Astrocyte (in vitro differentiated cells and primary cell): ENCODE results near the gene LRP10. TPM values are rescaled to one million over a fixed set of nuclear protein-coding genes. Genes with fewer than 3 reads are reported as not detected.
"Not testable (repeated sequence)": the region's sequence is repeated elsewhere in the genome, so short reads cannot be mapped to it uniquely, and the experiment has no call there.

Experiments used
- DNase-seq: peaks from one replicate; pipeline ENCODE4 v3.0.0-alpha.2; 2010; ENCODE audit warnings: low read depth
- FAIRE-seq: peaks from 2 replicates; lab custom pipeline; 2011; peaks lifted over from hg19 to GRCh38; lab: Jason Lieb, UNC
- H2AFZ ChIP-seq: 2 replicates; pipeline ENCODE4 v1.6.0; 2012; ENCODE audit warnings: low read depth, low read length, inconsistent platforms
- H3K27ac ChIP-seq: 2 replicates; pipeline ENCODE4 v1.5.1; 2011; ENCODE audit warnings: low read depth, low read length, inconsistent platforms
- H3K27me3 ChIP-seq: 2 replicates; pipeline ENCODE4 v1.6.0; 2011; ENCODE audit warnings: low read length, inconsistent platforms; ENCODE audit not compliant: insufficient read depth
- H3K36me3 ChIP-seq: 2 replicates; pipeline ENCODE4 v1.5.1; 2011; ENCODE audit warnings: low read length, inconsistent platforms; ENCODE audit not compliant: insufficient read depth
- H3K4me1 ChIP-seq: 2 replicates; pipeline ENCODE4 v1.5.1; 2011; ENCODE audit warnings: low read length, inconsistent platforms; ENCODE audit not compliant: insufficient read depth
- H3K4me2 ChIP-seq: 2 replicates; pipeline ENCODE4 v1.6.0; 2012; ENCODE audit warnings: low read length, inconsistent platforms
- H3K4me3 ChIP-seq: 2 replicates; pipeline ENCODE4 v1.5.1; 2011; ENCODE audit warnings: low read depth, mild to moderate bottlenecking, low read length, inconsistent platforms; ENCODE audit not compliant: insufficient read depth
- H3K79me2 ChIP-seq: 2 replicates; pipeline ENCODE4 v1.6.0; 2012; ENCODE audit warnings: mild to moderate bottlenecking, low read length, inconsistent platforms; ENCODE audit not compliant: insufficient read depth
- H3K9ac ChIP-seq: 2 replicates; pipeline ENCODE4 v1.6.0; 2012; ENCODE audit warnings: mild to moderate bottlenecking, low read length, inconsistent platforms
- H3K9me3 ChIP-seq: 2 replicates; pipeline ENCODE4 v1.5.1; 2012; ENCODE audit warnings: low read depth, mild to moderate bottlenecking, low read length, inconsistent platforms; ENCODE audit not compliant: insufficient read depth
- H4K20me1 ChIP-seq: 2 replicates; pipeline ENCODE4 v1.6.0; 2012; ENCODE audit warnings: low read length, inconsistent platforms; ENCODE audit not compliant: insufficient read depth
- H3K27ac Mint-ChIP-seq: one replicate; pipeline ENCODE4 v1.8.0; 2021; ENCODE audit warnings: mild to moderate bottlenecking, mixed read lengths; ENCODE audit not compliant: unreplicated experiment
- H3K27me3 Mint-ChIP-seq: one replicate; pipeline ENCODE4 v1.8.0; 2021; ENCODE audit warnings: low read depth, mixed read lengths; ENCODE audit not compliant: unreplicated experiment
- H3K36me3 Mint-ChIP-seq: one replicate; pipeline ENCODE4 v1.8.0; 2021; ENCODE audit warnings: low read depth, mixed read lengths; ENCODE audit not compliant: unreplicated experiment
- H3K4me1 Mint-ChIP-seq: one replicate; pipeline ENCODE4 v1.8.0; 2021; ENCODE audit warnings: low read depth, mixed read lengths; ENCODE audit not compliant: unreplicated experiment
- H3K4me3 Mint-ChIP-seq: one replicate; pipeline ENCODE4 v1.8.0; 2021; ENCODE audit warnings: mild to moderate bottlenecking, moderate library complexity, mixed read lengths; ENCODE audit not compliant: unreplicated experiment
- H3K9me3 Mint-ChIP-seq: one replicate; pipeline ENCODE4 v1.8.0; 2021; ENCODE audit warnings: mild to moderate bottlenecking, mixed read lengths; ENCODE audit not compliant: unreplicated experiment
- EZH2 ChIP-seq: IDR thresholded peaks from 2 replicates; pipeline ENCODE4 v1.6.1; 2012; ENCODE audit warnings: mild to moderate bottlenecking, low read length, inconsistent platforms; ENCODE audit not compliant: insufficient read depth
- total RNA-seq: library from RNA; stranded (reverse); gene quantifications from 2 replicates; pipeline ENCODE4 v1.2.1, GENCODE V29; 2021
- TF ChIP-seq, protein P1 (sequence below): IDR thresholded peaks from 2 replicates; pipeline ENCODE4 v1.5.1; 2011; ENCODE audit warnings: low read depth, mild to moderate bottlenecking, inconsistent platforms, low read length, moderate library complexity; ENCODE audit not compliant: insufficient read depth

Gene LRP10
- total RNA-seq, 1 donor from 2014 or later: 142 TPM

DNA sequence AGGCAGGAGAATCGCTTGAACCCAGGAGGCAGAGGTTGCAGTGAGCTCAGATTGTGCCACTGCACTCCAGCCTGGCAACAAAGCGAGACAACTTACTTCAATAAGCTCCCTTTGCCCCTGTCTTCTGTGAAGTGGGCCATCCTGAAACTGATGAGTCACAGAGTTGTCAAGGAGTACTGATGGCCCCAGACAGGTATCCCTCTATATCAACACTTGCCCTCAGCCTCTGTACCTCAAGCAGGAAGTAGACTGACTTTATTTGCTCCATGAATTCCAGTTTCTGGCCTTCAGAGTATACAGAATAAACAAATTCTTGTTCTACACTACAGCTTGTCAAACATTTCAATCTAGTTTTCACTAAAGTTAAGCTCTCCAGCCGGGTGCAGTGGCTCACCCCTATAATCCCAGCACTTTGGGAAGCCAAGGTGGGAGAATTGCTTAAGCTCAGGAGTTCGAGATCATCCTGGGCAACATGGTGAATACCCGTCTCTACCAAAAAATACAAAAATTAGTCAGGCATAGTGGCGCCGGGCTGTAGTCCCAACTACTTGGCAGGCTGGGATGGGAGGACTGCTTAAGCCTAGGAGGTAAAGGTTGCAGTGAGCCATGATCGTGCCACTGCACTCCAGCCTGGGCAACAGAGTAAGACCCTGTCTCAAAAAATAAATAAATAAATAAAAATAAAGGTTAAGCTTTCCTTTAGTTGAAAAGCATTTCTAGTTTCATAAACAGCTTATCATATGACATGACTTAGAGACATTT, 16.4 kb upstream of the LRP10 start:
- H3K79me2 ChIP-seq: no peaks in the 10 kb centered on the region
- H3K36me3 ChIP-seq: no peaks in the 10 kb centered on the region
- no peak for TF ChIP-seq EZH2
- TF ChIP-seq, protein P1, sequence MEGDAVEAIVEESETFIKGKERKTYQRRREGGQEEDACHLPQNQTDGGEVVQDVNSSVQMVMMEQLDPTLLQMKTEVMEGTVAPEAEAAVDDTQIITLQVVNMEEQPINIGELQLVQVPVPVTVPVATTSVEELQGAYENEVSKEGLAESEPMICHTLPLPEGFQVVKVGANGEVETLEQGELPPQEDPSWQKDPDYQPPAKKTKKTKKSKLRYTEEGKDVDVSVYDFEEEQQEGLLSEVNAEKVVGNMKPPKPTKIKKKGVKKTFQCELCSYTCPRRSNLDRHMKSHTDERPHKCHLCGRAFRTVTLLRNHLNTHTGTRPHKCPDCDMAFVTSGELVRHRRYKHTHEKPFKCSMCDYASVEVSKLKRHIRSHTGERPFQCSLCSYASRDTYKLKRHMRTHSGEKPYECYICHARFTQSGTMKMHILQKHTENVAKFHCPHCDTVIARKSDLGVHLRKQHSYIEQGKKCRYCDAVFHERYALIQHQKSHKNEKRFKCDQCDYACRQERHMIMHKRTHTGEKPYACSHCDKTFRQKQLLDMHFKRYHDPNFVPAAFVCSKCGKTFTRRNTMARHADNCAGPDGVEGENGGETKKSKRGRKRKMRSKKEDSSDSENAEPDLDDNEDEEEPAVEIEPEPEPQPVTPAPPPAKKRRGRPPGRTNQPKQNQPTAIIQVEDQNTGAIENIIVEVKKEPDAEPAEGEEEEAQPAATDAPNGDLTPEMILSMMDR: no peak
- FAIRE-seq (no peak), DNase-seq (no peak)
- no peaks in the 10 kb centered on the region for H3K36me3 Mint-ChIP-seq
- no peak overlapping the region for H3K4me3 ChIP-seq
- H3K4me1 Mint-ChIP-seq: peaks cover 18% of the 10 kb centered on the region
- H3K9ac ChIP-seq: no peak overlapping the region
- no peaks in the 10 kb centered on the region for H3K27me3 ChIP-seq
- no peaks in the 10 kb centered on the region for H3K27me3 Mint-ChIP-seq
- no peak overlapping the region for H2AFZ ChIP-seq
- no peak overlapping the region for H3K27ac ChIP-seq
- H3K4me2 ChIP-seq: no peak overlapping the region
- H3K9me3 Mint-ChIP-seq: no peaks in the 10 kb centered on the region
- H3K27ac Mint-ChIP-seq: no peak overlapping the region
- H4K20me1 ChIP-seq: no peaks in the 10 kb centered on the region
- H3K4me3 Mint-ChIP-seq: no peak overlapping the region
- H3K9me3 ChIP-seq: peaks cover 3% of the 10 kb centered on the region
- H3K4me1 ChIP-seq: peaks cover 32% of the 10 kb centered on the region

DNA sequence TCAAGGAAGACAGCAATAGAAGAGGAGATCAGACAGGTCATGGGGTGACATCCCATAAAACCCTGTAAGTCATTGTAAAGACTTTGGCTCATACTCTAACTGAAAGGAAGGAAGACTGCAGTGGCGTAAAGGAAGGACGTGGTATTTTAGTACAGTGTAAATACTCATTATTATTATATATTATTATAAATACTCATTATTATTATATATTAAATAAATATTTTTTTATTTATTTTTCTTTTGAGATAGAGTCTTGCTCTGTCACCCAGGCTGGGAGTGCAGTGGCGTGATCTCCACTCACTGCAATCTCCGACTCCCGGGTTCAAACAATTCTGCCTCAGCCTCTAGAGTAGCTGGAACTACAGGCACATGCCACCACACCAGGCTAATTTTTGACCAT, 15.1 kb upstream of the LRP10 start:
- FAIRE-seq (no peak), DNase-seq (no peak)
- H3K27me3 ChIP-seq: no peaks in the 10 kb centered on the region
- H3K9ac ChIP-seq: no peak overlapping the region
- no peaks in the 10 kb centered on the region for H3K27me3 Mint-ChIP-seq
- TF ChIP-seq, protein P1: no peak
- no peak for TF ChIP-seq EZH2
- H3K4me1 ChIP-seq: peaks cover 19% of the 10 kb centered on the region
- no peaks in the 10 kb centered on the region for H4K20me1 ChIP-seq
- peaks cover 3% of the 10 kb centered on the region for H3K9me3 ChIP-seq
- H3K4me2 ChIP-seq: no peak overlapping the region
- H3K4me1 Mint-ChIP-seq: peaks cover 13% of the 10 kb centered on the region
- H2AFZ ChIP-seq: no peak overlapping the region
- no peaks in the 10 kb centered on the region for H3K36me3 Mint-ChIP-seq
- no peaks in the 10 kb centered on the region for H3K9me3 Mint-ChIP-seq
- H3K4me3 Mint-ChIP-seq: no peak overlapping the region
- no peaks in the 10 kb centered on the region for H3K79me2 ChIP-seq
- H3K36me3 ChIP-seq: no peaks in the 10 kb centered on the region
- no peak overlapping the region for H3K27ac Mint-ChIP-seq
- H3K4me3 ChIP-seq: no peak overlapping the region
- H3K27ac ChIP-seq: no peak overlapping the region

DNA sequence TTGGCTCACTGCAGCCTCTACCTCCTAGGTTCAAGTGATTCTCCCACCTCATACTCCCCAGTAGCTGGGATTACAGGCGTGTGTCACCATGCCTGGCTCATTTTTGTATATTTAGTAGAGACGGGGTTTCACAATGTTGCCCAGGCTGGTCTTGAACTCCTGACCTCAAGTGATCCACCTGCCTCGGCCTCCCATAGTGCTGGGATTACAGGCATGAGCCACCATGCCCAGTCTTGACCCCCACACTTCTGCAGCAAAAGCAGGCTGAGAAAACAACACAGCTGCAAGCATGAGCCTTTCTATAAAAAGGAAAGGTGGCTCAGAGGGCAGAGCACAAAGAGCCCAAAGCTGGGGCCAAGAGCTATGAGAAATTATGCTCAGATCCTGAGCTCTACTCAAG, 11.2 kb upstream of the LRP10 start:
- not testable (repeated sequence) for DNase-seq, H2AFZ ChIP-seq, H3K27me3 Mint-ChIP-seq, H3K4me1 Mint-ChIP-seq, H3K4me2 ChIP-seq, H3K9me3 ChIP-seq, H3K4me1 ChIP-seq, H3K9ac ChIP-seq, H4K20me1 ChIP-seq, H3K27ac Mint-ChIP-seq, H3K36me3 ChIP-seq, H3K4me3 Mint-ChIP-seq, FAIRE-seq, H3K9me3 Mint-ChIP-seq, H3K79me2 ChIP-seq, H3K27me3 ChIP-seq, H3K27ac ChIP-seq, H3K36me3 Mint-ChIP-seq, H3K4me3 ChIP-seq
